ENCODE data around the gene ABHD15.

ABHD15 gene

DNA sequence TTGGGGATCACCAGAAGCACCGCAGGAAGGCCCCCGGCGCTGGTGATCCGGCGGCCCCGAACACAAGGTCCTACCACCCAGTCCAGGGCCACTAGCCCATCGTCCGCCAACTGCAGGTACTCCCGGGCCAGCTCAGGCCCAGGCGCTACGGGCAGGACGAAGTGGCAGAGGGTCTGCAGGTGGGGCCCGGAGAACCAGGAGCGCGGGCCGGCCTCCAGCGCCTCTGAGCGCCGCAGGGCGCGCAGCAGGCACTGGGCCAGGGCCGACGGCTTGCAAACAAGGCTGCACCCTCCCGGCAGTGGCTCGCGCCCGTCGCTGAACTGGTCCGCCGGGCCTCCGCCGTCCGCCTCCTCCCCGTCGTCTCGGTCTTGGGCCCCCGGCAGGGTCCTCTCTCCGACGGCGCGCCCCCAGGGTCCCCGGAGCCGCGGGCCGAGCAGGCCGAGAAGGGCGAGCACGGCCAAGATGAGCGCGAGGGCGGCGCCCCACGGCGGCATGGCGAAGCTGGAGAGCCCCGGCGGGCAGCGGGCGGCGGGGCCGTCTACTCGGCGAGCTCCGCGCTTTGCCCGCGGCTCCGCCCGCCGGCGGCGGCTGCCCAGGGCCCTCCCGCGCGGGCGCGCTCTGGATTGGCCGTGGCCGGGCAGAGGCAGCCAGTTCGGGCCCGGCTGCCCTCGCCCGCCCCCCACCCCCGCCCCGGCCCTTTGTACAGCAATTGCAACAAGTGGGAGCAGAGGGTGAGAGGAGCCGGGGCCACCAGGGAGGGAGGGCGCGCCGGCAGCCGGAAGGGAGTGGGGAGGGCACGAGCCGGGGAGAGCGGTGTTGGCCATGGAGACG lies at the start of gene ABHD15:
Gene ABHD15, minus strand, starts transcription at position 565 of the 831 bp plus-strand sequence. Its CDS starts 71 bp downstream, at position 494.
- no peak for DNase-seq (ENCODE audit: low read depth)

- peak; percentile 79 for DNase-seq (ENCODE audit: low read depth)
These were observed 48.9 kb upstream of the ABHD15 start for GRCh38 chr17:29615492-29616299.

GRCh38 chr17:29615048-29615385 lies 48.2 kb upstream of the ABHD15 start:
- no peak for DNase-seq (ENCODE audit: low read depth)

DNA sequence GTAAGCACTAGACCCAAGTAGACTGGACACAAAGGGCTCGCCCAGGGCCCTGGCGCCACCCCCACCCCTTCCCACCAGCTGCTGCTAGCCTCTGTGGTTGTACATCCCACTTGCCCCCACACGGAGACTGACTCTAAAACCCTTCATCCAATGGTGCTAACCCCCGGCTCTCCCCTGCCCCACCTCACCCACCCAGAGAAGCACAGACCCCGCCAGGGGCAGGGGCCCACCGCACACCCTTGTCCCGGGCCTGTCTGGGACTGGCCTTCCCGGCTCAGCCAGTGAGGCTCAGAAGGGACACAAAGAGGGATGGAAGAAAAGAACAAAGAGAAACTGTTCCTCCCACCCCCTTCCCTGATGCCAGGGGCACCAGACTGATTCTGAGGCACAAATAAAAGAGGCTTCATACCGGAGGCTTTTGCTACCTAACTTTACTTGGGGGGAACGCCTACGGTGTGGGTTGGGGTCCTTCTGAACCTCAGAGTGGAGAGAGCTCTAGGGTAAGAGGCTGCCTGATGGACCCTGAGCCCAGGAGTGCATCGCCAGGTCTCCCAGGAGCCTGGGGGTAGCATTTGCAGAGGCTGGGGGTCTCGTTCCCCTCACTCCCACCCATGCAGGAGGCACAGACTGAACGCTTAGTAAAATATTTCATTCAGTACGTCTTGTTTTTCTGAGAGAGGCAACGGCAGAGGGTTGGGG lies 47.7 kb upstream of the ABHD15 start:
- DNase-seq (ENCODE audit: low read depth) = no peak

- no peak for DNase-seq (ENCODE audit: low read depth)
These were observed 47.0 kb upstream of the ABHD15 start for GRCh38 chr17:29613856-29614255.

DNA sequence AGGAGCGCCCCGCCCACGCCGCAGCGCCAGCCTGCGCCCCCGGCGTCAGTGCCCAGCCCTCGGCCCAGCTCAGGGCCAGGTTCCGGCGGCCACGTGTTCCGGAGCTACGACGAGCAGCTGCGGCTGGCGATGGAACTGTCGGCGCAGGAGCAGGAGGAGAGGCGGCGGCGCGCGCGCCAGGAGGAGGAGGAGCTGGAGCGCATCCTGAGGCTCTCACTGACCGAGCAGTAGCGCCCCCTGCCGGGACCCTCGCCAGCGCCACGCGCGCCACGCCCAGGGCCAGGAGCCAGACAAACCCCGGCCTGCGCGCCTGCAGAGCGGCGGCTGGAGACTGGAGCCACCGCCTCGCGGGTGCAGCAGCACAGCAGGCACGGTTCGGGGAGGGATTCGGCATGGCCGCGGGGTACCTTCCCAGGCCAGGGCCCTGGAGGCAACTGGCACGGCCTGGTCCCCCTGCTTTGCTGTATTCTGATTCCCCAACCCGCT lies 46.6 kb upstream of the ABHD15 start:
- DNase-seq (ENCODE audit: low read depth) = peak; percentile 86

DNA sequence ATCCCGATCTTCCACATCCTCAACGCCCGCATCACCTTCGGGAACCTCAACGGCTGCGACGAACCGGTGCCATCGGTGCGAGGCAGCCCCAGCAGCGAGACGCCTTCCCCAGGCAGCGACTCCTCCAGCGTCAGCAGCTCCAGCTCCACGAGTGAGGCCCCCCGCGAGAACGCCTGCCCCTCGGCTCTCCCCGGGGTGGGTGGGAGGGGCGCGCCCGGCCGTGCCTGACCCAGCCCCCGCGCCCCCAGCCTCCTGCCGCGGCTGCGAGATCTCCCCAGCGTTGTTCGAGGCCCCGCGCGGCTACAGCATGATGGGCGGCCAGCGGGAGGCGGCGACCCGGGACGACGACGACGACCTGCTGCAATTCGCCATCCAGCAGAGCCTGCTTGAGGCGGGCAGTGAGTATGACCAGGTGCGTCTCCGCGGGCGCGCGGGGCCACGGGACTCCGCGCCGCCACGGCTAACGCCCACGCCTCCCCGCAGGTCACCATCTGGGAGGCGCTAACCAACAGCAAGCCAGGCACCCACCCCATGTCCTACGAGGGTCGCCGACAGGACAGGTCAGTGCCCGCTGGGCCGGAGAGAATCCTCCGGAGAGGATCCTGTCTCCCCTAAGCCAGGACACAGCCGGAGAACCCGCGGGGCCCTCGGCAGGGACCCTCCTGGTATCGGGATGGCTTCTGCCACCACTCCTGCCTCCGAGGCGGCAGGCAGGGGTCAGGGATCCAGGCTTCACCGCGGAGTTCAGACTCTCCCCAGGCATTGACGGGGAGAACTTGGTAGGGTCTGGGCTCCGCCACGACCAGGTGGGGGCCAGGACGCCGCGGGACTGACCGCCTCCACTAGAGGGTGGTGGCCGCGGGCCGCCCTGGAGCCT lies 45.8 kb upstream of the ABHD15 start:
- no peak for DNase-seq (ENCODE audit: low read depth)

DNA sequence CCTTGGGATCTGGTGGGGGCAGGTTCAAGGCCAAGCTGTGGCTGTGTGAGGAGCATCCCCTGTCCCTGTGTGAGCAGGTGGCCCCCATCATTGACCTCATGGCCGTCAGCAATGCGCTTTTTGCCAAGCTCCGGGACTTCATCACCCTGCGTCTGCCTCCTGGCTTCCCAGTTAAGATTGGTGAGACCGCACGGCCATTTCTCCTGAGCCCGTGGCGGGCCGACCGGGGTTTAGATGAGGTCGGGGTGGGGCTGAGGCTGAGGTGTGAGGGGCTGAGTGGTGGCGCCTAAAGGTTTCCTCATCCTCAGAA lies 45.2 kb upstream of the ABHD15 start:
- no peak for DNase-seq (ENCODE audit: low read depth)

GRCh38 chr17:29611351-29612093 lies 44.7 kb upstream of the ABHD15 start:
- DNase-seq (ENCODE audit: low read depth) = no peak

- DNase-seq (ENCODE audit: low read depth) = no peak
These were observed 43.6 kb upstream of the ABHD15 start for GRCh38 chr17:29610395-29610794.

DNA sequence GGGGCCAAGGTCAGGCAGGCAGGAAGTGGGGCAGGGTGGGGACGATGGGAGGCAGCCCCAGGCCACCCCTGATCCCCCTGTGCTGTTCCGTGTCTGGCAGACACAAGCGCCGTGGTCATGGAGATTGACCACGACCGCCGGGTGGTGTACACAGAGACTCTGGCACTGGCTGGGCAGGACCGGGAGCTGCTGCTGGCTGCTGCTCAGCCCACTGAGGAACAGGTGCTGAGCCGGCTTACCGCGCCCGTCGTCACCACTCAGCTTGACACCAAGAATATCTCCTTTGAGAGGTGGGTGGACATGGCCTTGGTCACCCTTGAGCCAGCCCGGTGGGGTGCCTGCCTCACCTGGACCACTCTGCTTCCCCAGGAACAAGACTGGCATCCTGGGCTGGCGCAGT lies 42.1 kb upstream of the ABHD15 start:
- no peak for DNase-seq (ENCODE audit: low read depth)

- DNase-seq (ENCODE audit: low read depth) = no peak
These were observed 40.8 kb upstream of the ABHD15 start for GRCh38 chr17:29607557-29608195.

DNA sequence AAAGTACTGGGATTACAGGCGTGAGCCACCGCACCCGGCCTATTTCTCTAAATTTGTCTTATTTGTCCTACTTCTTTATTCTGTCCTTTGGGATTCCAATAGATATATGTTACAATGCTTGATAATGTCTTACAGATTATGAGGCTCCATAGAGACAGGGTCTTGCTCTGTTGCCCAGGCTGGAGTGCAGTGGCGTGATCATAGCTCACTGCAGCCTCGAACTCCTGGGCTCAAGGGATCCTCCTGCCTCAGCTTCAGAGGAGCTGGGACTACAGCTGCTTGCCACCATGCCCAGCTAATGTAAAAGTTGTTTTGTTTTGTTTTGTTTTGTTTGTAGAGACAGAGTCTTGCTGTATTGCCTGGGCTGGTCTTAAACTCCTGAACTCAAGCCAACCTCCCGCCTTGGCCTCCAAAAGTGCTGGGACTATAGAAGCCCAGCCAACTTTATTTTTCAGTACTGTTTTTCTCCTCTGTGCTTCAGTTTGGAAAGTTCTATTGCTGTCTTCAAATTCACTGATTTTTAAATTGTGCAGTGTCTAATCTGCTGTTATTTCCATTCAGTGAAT lies 36.4 kb upstream of the ABHD15 start:
- DNase-seq (ENCODE audit: low read depth) = no peak

GRCh38 chr17:29597361-29598172 lies 30.7 kb upstream of the ABHD15 start:
- DNase-seq (ENCODE audit: low read depth) = no peak

DNA sequence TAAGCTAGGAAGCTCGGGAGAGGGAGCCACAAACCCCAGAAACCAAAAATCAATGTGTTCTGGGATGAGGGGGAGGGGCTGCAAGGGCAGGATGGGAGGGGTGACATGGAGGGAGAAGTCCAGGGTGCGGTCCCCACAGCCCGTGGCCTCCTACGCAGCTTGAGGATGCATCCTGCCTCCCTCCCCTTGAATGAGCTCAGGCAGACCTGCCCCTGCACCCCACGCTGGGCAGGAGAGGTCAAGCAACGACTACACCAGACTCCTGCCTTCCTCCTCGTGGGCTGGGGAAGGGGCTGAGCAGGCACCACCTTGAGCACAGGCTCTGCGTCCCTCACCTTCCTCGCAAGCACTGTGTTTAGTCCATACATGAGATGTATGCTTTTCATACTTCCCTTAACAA lies 30.0 kb upstream of the ABHD15 start:
- no peak for DNase-seq (ENCODE audit: low read depth)

GRCh38 chr17:29595943-29596774 lies 29.3 kb upstream of the ABHD15 start:
- no peak for DNase-seq (ENCODE audit: low read depth)

DNA sequence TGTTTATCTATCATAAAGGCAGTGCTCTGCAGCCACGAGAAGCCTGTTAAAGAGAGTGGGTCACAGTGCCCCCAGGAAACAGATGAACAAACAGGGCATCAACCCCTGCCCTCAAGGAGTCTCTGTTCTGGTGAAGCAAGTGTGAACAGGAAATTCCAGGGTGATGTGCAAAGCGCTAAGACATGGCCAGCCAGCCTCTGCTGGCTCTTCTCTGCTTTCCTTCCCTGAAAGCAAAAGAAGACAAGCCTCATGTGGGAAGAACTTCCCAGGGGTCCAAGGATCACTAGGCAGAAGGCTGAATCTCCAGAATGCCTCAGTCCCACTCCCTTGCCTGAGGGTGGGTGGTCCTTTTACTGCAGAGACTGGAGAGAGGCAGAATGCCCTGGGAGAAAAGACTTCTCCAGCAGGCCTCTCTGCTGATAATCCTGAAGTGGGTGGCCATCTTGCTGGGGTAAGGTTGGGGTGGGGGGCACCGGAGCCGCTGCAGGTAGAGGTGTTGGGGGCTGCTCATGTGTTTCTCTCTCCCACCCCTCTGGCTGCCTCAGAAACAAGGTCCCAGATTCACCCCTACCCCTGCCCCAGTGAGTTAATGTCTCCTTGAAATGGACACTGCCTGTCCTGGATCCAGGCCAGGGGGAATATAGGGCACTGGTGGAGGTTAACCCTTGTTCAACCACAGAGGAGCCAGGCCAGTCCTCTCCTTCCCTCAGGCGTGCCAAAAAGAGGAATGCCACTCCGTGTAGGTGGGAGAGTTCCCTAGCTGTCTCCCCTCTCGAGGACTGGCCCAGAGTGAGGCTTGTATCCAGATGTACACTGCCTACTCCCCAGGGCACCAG lies 28.5 kb upstream of the ABHD15 start:
- no peak for DNase-seq (ENCODE audit: low read depth)

Data from stimulated activated CD4-positive, alpha-beta T cell treated with anti-CD3 and anti-CD28 coated beads, Interleukin-2, amount 100 ng/mL, for 4 hours (primary cell).